H9 (cell line): Measurements from ENCODE around the gene HMCES. TPM values are rescaled to one million over a fixed set of nuclear protein-coding genes. Genes with fewer than 3 reads are reported as not detected.

Experiments used
- DNase-seq: peaks from one replicate; pipeline ENCODE4 v3.0.0-alpha.2; 2017
- H2AFZ ChIP-seq: one replicate; pipeline ENCODE4 v1.6.1; 2013; ENCODE audit warnings: mild to moderate bottlenecking, low read length, control low read depth, moderate library complexity
- H2AK5ac ChIP-seq: 2 replicates; pipeline ENCODE4 v1.6.1; 2013; ENCODE audit warnings: low read length, control low read depth, mixed read lengths; ENCODE audit not compliant: insufficient read length
- H2BK120ac ChIP-seq: one replicate; pipeline ENCODE4 v1.6.1; 2013; ENCODE audit warnings: low read depth, mild to moderate bottlenecking, low read length, control low read depth, inconsistent platforms; ENCODE audit not compliant: poor library complexity, severe bottlenecking
- H2BK12ac ChIP-seq: 2 replicates; pipeline ENCODE4 v1.6.1; 2013; ENCODE audit warnings: low read length, control low read depth, mixed read lengths, low read depth; ENCODE audit not compliant: insufficient read length
- H2BK15ac ChIP-seq: 2 replicates; pipeline ENCODE4 v1.6.1; 2013; ENCODE audit warnings: low read depth, low read length, control low read depth
- H2BK20ac ChIP-seq: one replicate; pipeline ENCODE4 v1.6.1; 2013; ENCODE audit warnings: low read depth, mild to moderate bottlenecking, low read length, control low read depth, inconsistent platforms; ENCODE audit not compliant: poor library complexity, severe bottlenecking
- H2BK5ac ChIP-seq: 2 replicates; pipeline ENCODE4 v1.6.1; 2013; ENCODE audit warnings: low read length, control low read depth, mixed read lengths; ENCODE audit not compliant: insufficient read length
- H3K14ac ChIP-seq: 2 replicates; pipeline ENCODE4 v1.6.1; 2013; ENCODE audit warnings: low read length, control low read depth; ENCODE audit not compliant: insufficient read depth
- H3K18ac ChIP-seq: 2 replicates; pipeline ENCODE4 v1.6.1; 2013; ENCODE audit warnings: low read depth, mild to moderate bottlenecking, mixed read lengths, low read length, control low read depth; ENCODE audit not compliant: insufficient read length
- H3K23ac ChIP-seq: 2 replicates; pipeline ENCODE4 v1.6.1; 2013; ENCODE audit warnings: low read length, control low read depth, mixed read lengths, low read depth; ENCODE audit not compliant: insufficient read length
- H3K23me2 ChIP-seq: 2 replicates; pipeline ENCODE4 v1.6.1; 2013; ENCODE audit warnings: low read depth, mild to moderate bottlenecking, mixed read lengths, low read length, control low read depth; ENCODE audit not compliant: insufficient read length, poor library complexity, severe bottlenecking
- H3K27ac ChIP-seq: 2 replicates; pipeline ENCODE4 v1.5.1; 2013; ENCODE audit warnings: low read length, control low read depth, mixed read lengths, low read depth; ENCODE audit not compliant: insufficient read length
- H3K27me3 ChIP-seq: 2 replicates; pipeline ENCODE4 v1.6.1; 2013; ENCODE audit warnings: low read length, control low read depth, inconsistent platforms; ENCODE audit not compliant: insufficient read depth
- H3K4ac ChIP-seq: 2 replicates; pipeline ENCODE4 v1.6.1; 2013; ENCODE audit warnings: low read depth, mild to moderate bottlenecking, control low read depth, inconsistent platforms, low read length, moderate library complexity
- H3K4me1 ChIP-seq: 2 replicates; pipeline ENCODE4 v1.6.1; 2013; ENCODE audit warnings: low read length, control low read depth, inconsistent platforms; ENCODE audit not compliant: insufficient read depth
- H3K4me2 ChIP-seq: 2 replicates; pipeline ENCODE4 v1.6.1; 2013; ENCODE audit warnings: low read length, control low read depth, mixed read lengths; ENCODE audit not compliant: insufficient read length, insufficient read depth
- H3K56ac ChIP-seq: 2 replicates; pipeline ENCODE4 v1.6.1; 2013; ENCODE audit warnings: low read depth, mild to moderate bottlenecking, mixed read lengths, low read length, control low read depth; ENCODE audit not compliant: insufficient read length
- H3K79me1 ChIP-seq: 2 replicates; pipeline ENCODE4 v1.6.1; 2013; ENCODE audit warnings: low read depth, mild to moderate bottlenecking, moderate library complexity, low read length, control low read depth, inconsistent platforms; ENCODE audit not compliant: insufficient read depth, poor library complexity, severe bottlenecking
- H3K79me2 ChIP-seq: 2 replicates; pipeline ENCODE4 v1.6.1; 2013; ENCODE audit warnings: low read length, control low read depth, inconsistent platforms; ENCODE audit not compliant: insufficient read depth
- H3K9ac ChIP-seq: 2 replicates; pipeline ENCODE4 v1.6.1; 2013; ENCODE audit warnings: low read length, control low read depth, mixed read lengths; ENCODE audit not compliant: insufficient read length; ENCODE audit errors: extremely low read depth
- H3K9me3 ChIP-seq: one replicate; pipeline ENCODE4 v1.6.1; 2013; ENCODE audit warnings: low read depth, low read length, inconsistent platforms; ENCODE audit not compliant: control insufficient read depth
- H3T11ph ChIP-seq: one replicate; pipeline ENCODE4 v1.6.1; 2013; ENCODE audit warnings: mild to moderate bottlenecking, low read length, control low read depth, inconsistent platforms
- H4K20me1 ChIP-seq: one replicate; pipeline ENCODE4 v1.6.1; 2013; ENCODE audit not compliant: control insufficient read depth, insufficient read length, insufficient read depth
- H4K5ac ChIP-seq: 2 replicates; pipeline ENCODE4 v1.6.1; 2013; ENCODE audit warnings: low read depth, mild to moderate bottlenecking, mixed read lengths, low read length, control low read depth; ENCODE audit not compliant: insufficient read length
- H4K8ac ChIP-seq: replicated peaks from 2 replicates; pipeline ENCODE4 v1.6.1; 2013; ENCODE audit warnings: low read length, control low read depth, mixed read lengths, low read depth; ENCODE audit not compliant: insufficient read length
- H4K91ac ChIP-seq: 2 replicates; pipeline ENCODE4 v1.6.1; 2013; ENCODE audit warnings: low read depth, mild to moderate bottlenecking, moderate library complexity, mixed read lengths, low read length, control low read depth; ENCODE audit not compliant: insufficient read length
- H3K27ac Mint-ChIP-seq, 3 experiments: 2 replicates in 2 of 3; 3 replicates in 1 of 3; pipeline ENCODE4 v1.8.0; 2020 to 2021; ENCODE audit warnings: mixed read lengths in 3 of 3, mild to moderate bottlenecking in 1 of 3, moderate library complexity in 1 of 3
- H3K27me3 Mint-ChIP-seq: 2 replicates; pipeline ENCODE4 v1.8.0; 2021; ENCODE audit warnings: low read depth, mild to moderate bottlenecking, moderate library complexity, mixed read lengths
- H3K36me3 Mint-ChIP-seq, 3 experiments: 2 replicates in 2 of 3; 3 replicates in 1 of 3; pipeline ENCODE4 v1.8.0; 2020 to 2021; ENCODE audit warnings: low read depth in 3 of 3, mixed read lengths in 3 of 3; ENCODE audit not compliant: insufficient read depth in 1 of 3
- H3K4me1 Mint-ChIP-seq, 2 experiments: 2 replicates each; pipeline ENCODE4 v1.8.0; 2020; ENCODE audit warnings: mixed read lengths in 2 of 2
- H3K4me3 Mint-ChIP-seq, 2 experiments: 2 replicates in 1 of 2; 3 replicates in 1 of 2; pipeline ENCODE4 v1.8.0; 2020 to 2021; ENCODE audit warnings: mild to moderate bottlenecking in 2 of 2, mixed read lengths in 2 of 2, moderate library complexity in 1 of 2
- H3K9me3 Mint-ChIP-seq, 2 experiments: 2 replicates in 1 of 2; 3 replicates in 1 of 2; pipeline ENCODE4 v1.8.0; 2020; ENCODE audit warnings: mild to moderate bottlenecking in 2 of 2, mixed read lengths in 2 of 2, moderate library complexity in 1 of 2
- WGBS: extraction: QIAGEN DNeasy Blood & Tissue Kit; methylation state at CpG from one replicate; pipeline ENCODE4 v1.1.7; 2013; ENCODE audit warnings: missing lambda C conversion rate, low lambda C conversion rate, mixed read lengths; ENCODE audit not compliant: insufficient read length; ENCODE audit errors: extremely low coverage; 5-methylcytosine and 5-hydroxymethylcytosine counted together
- total RNA-seq: library from RNA; stranded (reverse); gene quantifications from 2 replicates; pipeline ENCODE4 v1.2.1, GENCODE V29; 2021
- TF ChIP-seq, protein P1 (sequence below): fragments of 200-600 bp; sonication (generic); conservative IDR thresholded peaks from 3 replicates; pipeline ENCODE4 v1.8.0; 2021; ENCODE audit warnings: antibody characterized with exemption, mild to moderate bottlenecking

HMCES gene
- total RNA-seq, 1 experiment from 2014 or later, result 52.4 TPM

DNA sequence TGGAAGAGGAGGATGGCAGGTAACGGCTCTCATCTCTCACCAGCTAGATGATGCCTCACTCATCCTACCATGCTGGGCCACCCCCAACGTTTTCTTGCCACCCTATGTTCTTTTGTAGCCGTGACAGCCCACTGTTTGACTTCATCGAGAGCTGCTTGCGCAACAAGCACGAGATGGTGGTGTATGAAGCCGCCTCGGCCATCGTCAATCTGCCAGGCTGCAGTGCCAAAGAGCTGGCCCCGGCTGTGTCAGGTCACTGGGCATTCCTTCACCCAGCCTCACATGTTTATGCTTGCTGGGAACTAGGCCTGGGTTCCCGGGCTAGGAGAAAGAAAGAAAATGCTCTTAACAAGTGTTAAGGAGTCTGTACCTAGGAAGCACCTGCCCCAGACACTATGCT, 21.1 kb upstream of the HMCES start:
- no peak for DNase-seq
- Histone ChIP-seq H4K20me1 (no peaks in the 10 kb centered on the region), H2BK12ac (no peak overlapping the region), H2BK20ac (no peak overlapping the region), H3K79me2 (no peaks in the 10 kb centered on the region), H3K9me3 (no peaks in the 10 kb centered on the region), H3K9ac (no peak overlapping the region), H3K18ac (no peak overlapping the region), H2AK5ac (no peak overlapping the region), H3K4ac (no peak overlapping the region), H3K4me2 (no peak overlapping the region), H4K91ac (no peak overlapping the region), H3K4me1 (no peaks in the 10 kb centered on the region), H2BK5ac (no peak overlapping the region), H3K27ac (no peak overlapping the region), H4K8ac (no peak overlapping the region), H3T11ph (no peak overlapping the region), H3K23me2 (no peaks in the 10 kb centered on the region), H3K27me3 (no peaks in the 10 kb centered on the region), H3K23ac (no peak overlapping the region), H4K5ac (no peak overlapping the region), H3K14ac (no peak overlapping the region), H2BK15ac (no peak overlapping the region), H3K56ac (no peak overlapping the region), H2BK120ac (no peak overlapping the region), H3K79me1 (no peaks in the 10 kb centered on the region), H2AFZ (no peak overlapping the region)
- Mint-ChIP-seq H3K4me1 (no peaks in the 10 kb centered on the region), H3K4me3 (no peak overlapping the region), H3K36me3 (peaks cover 64 to 95% (median 89%) of the 10 kb centered on the region in 3 experiments), H3K27me3 (no peaks in the 10 kb centered on the region), H3K9me3 (no peaks in the 10 kb centered on the region), H3K27ac (no peak overlapping the region)
- TF ChIP-seq, protein P1, sequence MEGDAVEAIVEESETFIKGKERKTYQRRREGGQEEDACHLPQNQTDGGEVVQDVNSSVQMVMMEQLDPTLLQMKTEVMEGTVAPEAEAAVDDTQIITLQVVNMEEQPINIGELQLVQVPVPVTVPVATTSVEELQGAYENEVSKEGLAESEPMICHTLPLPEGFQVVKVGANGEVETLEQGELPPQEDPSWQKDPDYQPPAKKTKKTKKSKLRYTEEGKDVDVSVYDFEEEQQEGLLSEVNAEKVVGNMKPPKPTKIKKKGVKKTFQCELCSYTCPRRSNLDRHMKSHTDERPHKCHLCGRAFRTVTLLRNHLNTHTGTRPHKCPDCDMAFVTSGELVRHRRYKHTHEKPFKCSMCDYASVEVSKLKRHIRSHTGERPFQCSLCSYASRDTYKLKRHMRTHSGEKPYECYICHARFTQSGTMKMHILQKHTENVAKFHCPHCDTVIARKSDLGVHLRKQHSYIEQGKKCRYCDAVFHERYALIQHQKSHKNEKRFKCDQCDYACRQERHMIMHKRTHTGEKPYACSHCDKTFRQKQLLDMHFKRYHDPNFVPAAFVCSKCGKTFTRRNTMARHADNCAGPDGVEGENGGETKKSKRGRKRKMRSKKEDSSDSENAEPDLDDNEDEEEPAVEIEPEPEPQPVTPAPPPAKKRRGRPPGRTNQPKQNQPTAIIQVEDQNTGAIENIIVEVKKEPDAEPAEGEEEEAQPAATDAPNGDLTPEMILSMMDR, result no peak
- whole genome bisulfite sequencing, result no CpG with 5 or more reads among the region's 11 CpGs
